H9 (cell line): ENCODE data around the gene COPE. TPM values are rescaled to one million over a fixed set of nuclear protein-coding genes. Genes with fewer than 3 reads are reported as not detected.

Source experiments
- DNase-seq: peaks from one replicate; pipeline ENCODE4 v3.0.0-alpha.2; 2017
- H2AFZ ChIP-seq: one replicate; pipeline ENCODE4 v1.6.1; 2013; ENCODE audit warnings: mild to moderate bottlenecking, low read length, control low read depth, moderate library complexity
- H2AK5ac ChIP-seq: 2 replicates; pipeline ENCODE4 v1.6.1; 2013; ENCODE audit warnings: low read length, control low read depth, mixed read lengths; ENCODE audit not compliant: insufficient read length
- H2BK120ac ChIP-seq: one replicate; pipeline ENCODE4 v1.6.1; 2013; ENCODE audit warnings: low read depth, mild to moderate bottlenecking, low read length, control low read depth, inconsistent platforms; ENCODE audit not compliant: poor library complexity, severe bottlenecking
- H2BK12ac ChIP-seq: 2 replicates; pipeline ENCODE4 v1.6.1; 2013; ENCODE audit warnings: low read length, control low read depth, mixed read lengths, low read depth; ENCODE audit not compliant: insufficient read length
- H2BK15ac ChIP-seq: 2 replicates; pipeline ENCODE4 v1.6.1; 2013; ENCODE audit warnings: low read depth, low read length, control low read depth
- H2BK20ac ChIP-seq: one replicate; pipeline ENCODE4 v1.6.1; 2013; ENCODE audit warnings: low read depth, mild to moderate bottlenecking, low read length, control low read depth, inconsistent platforms; ENCODE audit not compliant: poor library complexity, severe bottlenecking
- H2BK5ac ChIP-seq: 2 replicates; pipeline ENCODE4 v1.6.1; 2013; ENCODE audit warnings: low read length, control low read depth, mixed read lengths; ENCODE audit not compliant: insufficient read length
- H3K14ac ChIP-seq: 2 replicates; pipeline ENCODE4 v1.6.1; 2013; ENCODE audit warnings: low read length, control low read depth; ENCODE audit not compliant: insufficient read depth
- H3K18ac ChIP-seq: 2 replicates; pipeline ENCODE4 v1.6.1; 2013; ENCODE audit warnings: low read depth, mild to moderate bottlenecking, mixed read lengths, low read length, control low read depth; ENCODE audit not compliant: insufficient read length
- H3K23ac ChIP-seq: 2 replicates; pipeline ENCODE4 v1.6.1; 2013; ENCODE audit warnings: low read length, control low read depth, mixed read lengths, low read depth; ENCODE audit not compliant: insufficient read length
- H3K23me2 ChIP-seq: 2 replicates; pipeline ENCODE4 v1.6.1; 2013; ENCODE audit warnings: low read depth, mild to moderate bottlenecking, mixed read lengths, low read length, control low read depth; ENCODE audit not compliant: insufficient read length, poor library complexity, severe bottlenecking
- H3K27ac ChIP-seq: 2 replicates; pipeline ENCODE4 v1.5.1; 2013; ENCODE audit warnings: low read length, control low read depth, mixed read lengths, low read depth; ENCODE audit not compliant: insufficient read length
- H3K27me3 ChIP-seq: 2 replicates; pipeline ENCODE4 v1.6.1; 2013; ENCODE audit warnings: low read length, control low read depth, inconsistent platforms; ENCODE audit not compliant: insufficient read depth
- H3K4ac ChIP-seq: 2 replicates; pipeline ENCODE4 v1.6.1; 2013; ENCODE audit warnings: low read depth, mild to moderate bottlenecking, control low read depth, inconsistent platforms, low read length, moderate library complexity
- H3K4me1 ChIP-seq: 2 replicates; pipeline ENCODE4 v1.6.1; 2013; ENCODE audit warnings: low read length, control low read depth, inconsistent platforms; ENCODE audit not compliant: insufficient read depth
- H3K4me2 ChIP-seq: 2 replicates; pipeline ENCODE4 v1.6.1; 2013; ENCODE audit warnings: low read length, control low read depth, mixed read lengths; ENCODE audit not compliant: insufficient read length, insufficient read depth
- H3K56ac ChIP-seq: 2 replicates; pipeline ENCODE4 v1.6.1; 2013; ENCODE audit warnings: low read depth, mild to moderate bottlenecking, mixed read lengths, low read length, control low read depth; ENCODE audit not compliant: insufficient read length
- H3K79me1 ChIP-seq: 2 replicates; pipeline ENCODE4 v1.6.1; 2013; ENCODE audit warnings: low read depth, mild to moderate bottlenecking, moderate library complexity, low read length, control low read depth, inconsistent platforms; ENCODE audit not compliant: insufficient read depth, poor library complexity, severe bottlenecking
- H3K79me2 ChIP-seq: 2 replicates; pipeline ENCODE4 v1.6.1; 2013; ENCODE audit warnings: low read length, control low read depth, inconsistent platforms; ENCODE audit not compliant: insufficient read depth
- H3K9ac ChIP-seq: 2 replicates; pipeline ENCODE4 v1.6.1; 2013; ENCODE audit warnings: low read length, control low read depth, mixed read lengths; ENCODE audit not compliant: insufficient read length; ENCODE audit errors: extremely low read depth
- H3K9me3 ChIP-seq: one replicate; pipeline ENCODE4 v1.6.1; 2013; ENCODE audit warnings: low read depth, low read length, inconsistent platforms; ENCODE audit not compliant: control insufficient read depth
- H3T11ph ChIP-seq: one replicate; pipeline ENCODE4 v1.6.1; 2013; ENCODE audit warnings: mild to moderate bottlenecking, low read length, control low read depth, inconsistent platforms
- H4K20me1 ChIP-seq: one replicate; pipeline ENCODE4 v1.6.1; 2013; ENCODE audit not compliant: control insufficient read depth, insufficient read length, insufficient read depth
- H4K5ac ChIP-seq: 2 replicates; pipeline ENCODE4 v1.6.1; 2013; ENCODE audit warnings: low read depth, mild to moderate bottlenecking, mixed read lengths, low read length, control low read depth; ENCODE audit not compliant: insufficient read length
- H4K8ac ChIP-seq: replicated peaks from 2 replicates; pipeline ENCODE4 v1.6.1; 2013; ENCODE audit warnings: low read length, control low read depth, mixed read lengths, low read depth; ENCODE audit not compliant: insufficient read length
- H4K91ac ChIP-seq: 2 replicates; pipeline ENCODE4 v1.6.1; 2013; ENCODE audit warnings: low read depth, mild to moderate bottlenecking, moderate library complexity, mixed read lengths, low read length, control low read depth; ENCODE audit not compliant: insufficient read length
- H3K27ac Mint-ChIP-seq, 3 experiments: 2 replicates in 2 of 3; 3 replicates in 1 of 3; pipeline ENCODE4 v1.8.0; 2020 to 2021; ENCODE audit warnings: mixed read lengths in 3 of 3, mild to moderate bottlenecking in 1 of 3, moderate library complexity in 1 of 3
- H3K27me3 Mint-ChIP-seq: 2 replicates; pipeline ENCODE4 v1.8.0; 2021; ENCODE audit warnings: low read depth, mild to moderate bottlenecking, moderate library complexity, mixed read lengths
- H3K36me3 Mint-ChIP-seq, 3 experiments: 2 replicates in 2 of 3; 3 replicates in 1 of 3; pipeline ENCODE4 v1.8.0; 2020 to 2021; ENCODE audit warnings: low read depth in 3 of 3, mixed read lengths in 3 of 3; ENCODE audit not compliant: insufficient read depth in 1 of 3
- H3K4me1 Mint-ChIP-seq, 2 experiments: 2 replicates each; pipeline ENCODE4 v1.8.0; 2020; ENCODE audit warnings: mixed read lengths in 2 of 2
- H3K4me3 Mint-ChIP-seq, 2 experiments: 2 replicates in 1 of 2; 3 replicates in 1 of 2; pipeline ENCODE4 v1.8.0; 2020 to 2021; ENCODE audit warnings: mild to moderate bottlenecking in 2 of 2, mixed read lengths in 2 of 2, moderate library complexity in 1 of 2
- H3K9me3 Mint-ChIP-seq, 2 experiments: 2 replicates in 1 of 2; 3 replicates in 1 of 2; pipeline ENCODE4 v1.8.0; 2020; ENCODE audit warnings: mild to moderate bottlenecking in 2 of 2, mixed read lengths in 2 of 2, moderate library complexity in 1 of 2
- CTCF ChIP-seq: fragments of 200-600 bp; sonication (generic); conservative IDR thresholded peaks from 3 replicates; pipeline ENCODE4 v1.8.0; 2021; ENCODE audit warnings: antibody characterized with exemption, mild to moderate bottlenecking
- WGBS: extraction: QIAGEN DNeasy Blood & Tissue Kit; methylation state at CpG from one replicate; pipeline ENCODE4 v1.1.7; 2013; ENCODE audit warnings: missing lambda C conversion rate, low lambda C conversion rate, mixed read lengths; ENCODE audit not compliant: insufficient read length; ENCODE audit errors: extremely low coverage; 5-methylcytosine and 5-hydroxymethylcytosine counted together
- total RNA-seq: library from RNA; stranded (reverse); gene quantifications from 2 replicates; pipeline ENCODE4 v1.2.1, GENCODE V29; 2021

COPE gene
- total RNA-seq, 1 experiment from 2014 or later: 198 TPM

- Histone ChIP-seq H3K4ac (no peak overlapping the region), H4K8ac (no peak overlapping the region), H3K79me2 (no peaks in the 10 kb centered on the region), H4K91ac (no peak overlapping the region), H3K4me1 (no peaks in the 10 kb centered on the region), H3K79me1 (no peaks in the 10 kb centered on the region), H2BK120ac (no peak overlapping the region), H3K23ac (no peak overlapping the region), H3K56ac (no peak overlapping the region), H3K18ac (no peak overlapping the region), H3K14ac (no peak overlapping the region), H3K9me3 (no peaks in the 10 kb centered on the region), H4K5ac (no peak overlapping the region), H2BK15ac (no peak overlapping the region), H3K4me2 (peak overlapping the region; percentile 86), H3K9ac (no peak overlapping the region), H3K27ac (no peak overlapping the region), H3T11ph (no peak overlapping the region), H3K23me2 (peaks cover 7% of the 10 kb centered on the region), H2BK20ac (no peak overlapping the region), H4K20me1 (no peaks in the 10 kb centered on the region), H2AFZ (no peak overlapping the region), H2BK12ac (no peak overlapping the region), H2BK5ac (no peak overlapping the region), H3K27me3 (no peaks in the 10 kb centered on the region), H2AK5ac (no peak overlapping the region)
- TF ChIP-seq CTCF: no peak
- no CpG with 5 or more reads among the region's 3 CpGs for WGBS
- peak overlapping the region in 1 of 3 experiments; percentile 48; a peak in 2 of 7 replicates for H3K27ac Mint-ChIP-seq
- H3K9me3 Mint-ChIP-seq: no peaks in the 10 kb centered on the region; a peak in 1 of 5 replicates
- peaks cover 9 to 27% (median 14%) of the 10 kb centered on the region in 3 experiments for H3K36me3 Mint-ChIP-seq
- H3K4me3 Mint-ChIP-seq: peak overlapping the region; percentile 76 to 95; a peak in 4 of 5 replicates
- peaks cover 11 to 29% of the 10 kb centered on the region in 2 experiments for H3K4me1 Mint-ChIP-seq
- H3K27me3 Mint-ChIP-seq: peaks cover 33% of the 10 kb centered on the region
- DNase-seq: no peak
These were observed 20.0 kb upstream of the COPE start for GRCh38 chr19:18939163-18939562.
